ENCODE results near the gene PBXIP1. TPM values are rescaled to one million over a fixed set of nuclear protein-coding genes. Genes with fewer than 3 reads are reported as not detected.
"Not testable (repeated sequence)": the region's sequence is repeated elsewhere in the genome, so short reads cannot be mapped to it uniquely, and the experiment has no call there.

Gene PBXIP1
- total RNA-seq, 4 donors from 2014 or later: 41.4 to 67.4 (median 61.3) TPM

- peaks cover 21% of the 10 kb centered on the region for H3K4me1 ChIP-seq
- 55% methylated on average over 5 of the region's 5 CpGs for WGBS
- peak in 1 of 2 donors; percentile 33 for DNase-seq (ENCODE audit: low spot score in 2 of 2)
- H3K27ac ChIP-seq: peak overlapping the region; percentile 44
- no peak overlapping the region for H3K4me3 ChIP-seq
- no peaks in the 10 kb centered on the region for H3K36me3 ChIP-seq
- H3K27me3 ChIP-seq: no peaks in the 10 kb centered on the region
- no peaks in the 10 kb centered on the region for H3K9me3 ChIP-seq
- TF ChIP-seq CTCF (IDR thresholded peaks at IDR 0.05) (no peak), POLR2AphosphoS5 (IDR thresholded peaks at IDR 0.05) (no peak), POLR2A (IDR thresholded peaks at IDR 0.05) (no peak), EP300 (IDR thresholded peaks at IDR 0.05) (no peak)
Measured at GRCh38 chr1:154910851-154911250, 45.0 kb downstream of the PBXIP1 start.

GRCh38 chr1:154908937-154909336 lies 47.0 kb downstream of the PBXIP1 start:
- WGBS: 87% methylated on average over 5 of the region's 5 CpGs
- peak in 1 of 2 donors; percentile 19 for DNase-seq (ENCODE audit: low spot score in 2 of 2)

GRCh38 chr1:154908129-154908528 lies 47.8 kb downstream of the PBXIP1 start:
- not testable (repeated sequence) for H3K27me3 ChIP-seq, H3K9me3 ChIP-seq, H3K27ac ChIP-seq, H3K4me3 ChIP-seq, H3K36me3 ChIP-seq
- H3K4me1 ChIP-seq: peaks cover 15% of the 10 kb centered on the region
- 55% methylated on average over 3 of the region's 3 CpGs for WGBS
- DNase-seq (ENCODE audit: low spot score in 2 of 2): peak in 1 of 2 donors; percentile 33

More at GRCh38 chr1:154908937-154909336, 47.0 kb downstream of the PBXIP1 start:
- Histone ChIP-seq H3K9me3 (no peaks in the 10 kb centered on the region), H3K27me3 (no peaks in the 10 kb centered on the region), H3K4me3 (no peak overlapping the region), H3K4me1 (peaks cover 19% of the 10 kb centered on the region), H3K27ac (no peak overlapping the region), H3K36me3 (no peaks in the 10 kb centered on the region)
- no peak for TF ChIP-seq CTCF (IDR thresholded peaks at IDR 0.05)
- TF ChIP-seq POLR2A (IDR thresholded peaks at IDR 0.05): no peak
- TF ChIP-seq POLR2AphosphoS5 (IDR thresholded peaks at IDR 0.05): no peak
- TF ChIP-seq EP300 (IDR thresholded peaks at IDR 0.05): no peak

- 72% methylated on average over 6 of the region's 7 CpGs for WGBS
- Histone ChIP-seq H3K4me1 (peaks cover 7% of the 10 kb centered on the region), H3K9me3 (no peaks in the 10 kb centered on the region), H3K27me3 (no peaks in the 10 kb centered on the region), H3K36me3 (no peaks in the 10 kb centered on the region), H3K27ac (no peak overlapping the region), H3K4me3 (no peak overlapping the region)
- peak in 1 of 2 donors; percentile 52 for DNase-seq (ENCODE audit: low spot score in 2 of 2)
- TF ChIP-seq POLR2AphosphoS5 (IDR thresholded peaks at IDR 0.05) (no peak), CTCF (IDR thresholded peaks at IDR 0.05) (peak in 1 of 2 donors; percentile 33)
Measured at GRCh38 chr1:154906621-154907081, 49.2 kb downstream of the PBXIP1 start.

- Histone ChIP-seq H3K4me3 (no peak overlapping the region), H3K27me3 (no peaks in the 10 kb centered on the region), H3K27ac (no peak overlapping the region), H3K9me3 (no peaks in the 10 kb centered on the region), H3K36me3 (no peaks in the 10 kb centered on the region), H3K4me1 (no peaks in the 10 kb centered on the region)
- WGBS: 39% methylated on average over 3 of the region's 3 CpGs
- TF ChIP-seq CTCF (IDR thresholded peaks at IDR 0.05): no peak
- no peak for TF ChIP-seq POLR2A (IDR thresholded peaks at IDR 0.05)
- TF ChIP-seq EP300 (IDR thresholded peaks at IDR 0.05): no peak
- no peak for TF ChIP-seq POLR2AphosphoS5 (IDR thresholded peaks at IDR 0.05)
- peak in 1 of 2 donors; percentile 1 for DNase-seq (ENCODE audit: low spot score in 2 of 2)
Measured at GRCh38 chr1:154902938-154903566, 52.8 kb downstream of the PBXIP1 start.

- Histone ChIP-seq H3K4me3 (no peak overlapping the region), H3K9me3 (no peaks in the 10 kb centered on the region), H3K27ac (no peak overlapping the region), H3K4me1 (no peaks in the 10 kb centered on the region), H3K36me3 (no peaks in the 10 kb centered on the region), H3K27me3 (no peaks in the 10 kb centered on the region)
- 87% methylated on average over 1 of the region's 1 CpG for WGBS
- DNase-seq (ENCODE audit: low spot score in 2 of 2): no peak
- no peak for TF ChIP-seq CTCF (IDR thresholded peaks at IDR 0.05)
- no peak for TF ChIP-seq POLR2AphosphoS5 (IDR thresholded peaks at IDR 0.05)
- TF ChIP-seq EP300 (IDR thresholded peaks at IDR 0.05): no peak
- no peak for TF ChIP-seq POLR2A (IDR thresholded peaks at IDR 0.05)
Measured at GRCh38 chr1:154901591-154901990, 54.3 kb downstream of the PBXIP1 start.

Measured in suprapubic skin (tissue), 4 donors.